Tibial artery (tissue), 4 donors: ENCODE data around the gene PALD1.
A peak's percentile ranks its signal among the peaks of the same experiment; 100 is the strongest.

Experiments used
- DNase-seq, 2 donors: peaks; one replicate each; pipeline ENCODE4 v3.0.0-alpha.2; 2019
- H3K27ac ChIP-seq, 2 donors: fragments of 200-600 bp; sonication (generic) in 1 of 2; 1 replicate in 1 of 2; 2 replicates in 1 of 2; pipeline ENCODE4 v1.5.1; 2018 to 2019; ENCODE audit warnings: mild to moderate bottlenecking in 1 of 2
- H3K27me3 ChIP-seq, 2 donors: fragments of 200-600 bp; sonication (generic) in 1 of 2; one replicate each; pipeline versions ENCODE4 v1.5.1 to v1.6.0; 2016 to 2019
- H3K36me3 ChIP-seq, 3 donors: fragments of 200-600 bp; sonication (generic) in 2 of 3; one replicate each; pipeline ENCODE4 v1.5.1; 2016 to 2019; ENCODE audit warnings: mild to moderate bottlenecking in 2 of 3
- H3K4me1 ChIP-seq, 4 donors: fragments of 200-600 bp; sonication (generic) in 2 of 4; 1 replicate in 3 of 4; 2 replicates in 1 of 4; pipeline ENCODE4 v1.5.1; 2016 to 2019
- H3K4me3 ChIP-seq, 2 donors: fragments of 200-600 bp; sonication (generic) in 1 of 2; 1 replicate in 1 of 2; 2 replicates in 1 of 2; pipeline ENCODE4 v1.5.1; 2018 to 2019; ENCODE audit warnings: mild to moderate bottlenecking in 2 of 2
- H3K9me3 ChIP-seq, 3 donors: fragments of 200-600 bp; sonication (generic) in 1 of 3; one replicate each; pipeline ENCODE4 v1.5.1; 2016 to 2019
- CTCF ChIP-seq, 2 experiments: fragments of 200-600 bp in 1 of 2; fragments of 450-650 bp in 1 of 2; IDR thresholded peaks; one replicate each; pipeline ENCODE4 v1.5.1; 2017 to 2019; ENCODE audit warnings: antibody characterized with exemption in 2 of 2, mild to moderate bottlenecking in 1 of 2, moderate library complexity in 1 of 2
- intact Hi-C: fragments of 100-400 bp; cut with DNase I; formaldehyde crosslinking; loops from one replicate; pipeline ENCODE4 v1.15.0; 2023; ENCODE audit warnings: low total_unique reads

PALD1 gene

GRCh38 chr10:70535451-70535850 lies 56.9 kb downstream of the PALD1 start:
- intact Hi-C loops: no loop called here
- H3K27ac ChIP-seq: no peak overlapping the region

GRCh38 chr10:70536196-70536861 lies 57.8 kb downstream of the PALD1 start:
- H3K36me3 ChIP-seq: peaks cover 5 to 28% (median 23%) of the 10 kb centered on the region in 3 donors
- H3K27ac ChIP-seq: no peak overlapping the region
- no peaks in the 10 kb centered on the region for H3K4me1 ChIP-seq
- no peaks in the 10 kb centered on the region for H3K27me3 ChIP-seq
- no peak for DNase-seq
- TF ChIP-seq CTCF (IDR thresholded peaks at IDR 0.05): no peak
- no peak overlapping the region for H3K4me3 ChIP-seq
- no peaks in the 10 kb centered on the region for H3K9me3 ChIP-seq
- intact Hi-C loops: no loop called here

More at GRCh38 chr10:70535451-70535850, 56.9 kb downstream of the PALD1 start:
- no peak for DNase-seq
- no peak for TF ChIP-seq CTCF (IDR thresholded peaks at IDR 0.05)
- no peaks in the 10 kb centered on the region for H3K27me3 ChIP-seq
- no peak overlapping the region for H3K4me3 ChIP-seq
- H3K4me1 ChIP-seq: no peaks in the 10 kb centered on the region
- peaks cover 4 to 23% (median 21%) of the 10 kb centered on the region in 3 donors for H3K36me3 ChIP-seq
- H3K9me3 ChIP-seq: no peaks in the 10 kb centered on the region

- Histone ChIP-seq H3K36me3 (peaks cover 11 to 30% (median 24%) of the 10 kb centered on the region in 3 donors), H3K27me3 (no peaks in the 10 kb centered on the region), H3K27ac (no peak overlapping the region), H3K4me1 (no peaks in the 10 kb centered on the region), H3K4me3 (no peak overlapping the region), H3K9me3 (no peaks in the 10 kb centered on the region)
- no peak for DNase-seq
- intact Hi-C loops: no loop called here
- peak in 1 of 2 experiments; percentile 18 for TF ChIP-seq CTCF (IDR thresholded peaks at IDR 0.05)
Measured at GRCh38 chr10:70537398-70538194, 59.0 kb downstream of the PALD1 start.

- no peak for TF ChIP-seq CTCF (IDR thresholded peaks at IDR 0.05)
- Histone ChIP-seq H3K36me3 (peaks cover 11 to 27% (median 24%) of the 10 kb centered on the region in 3 donors), H3K27ac (no peak overlapping the region), H3K9me3 (no peaks in the 10 kb centered on the region), H3K4me3 (no peak overlapping the region), H3K4me1 (no peaks in the 10 kb centered on the region), H3K27me3 (no peaks in the 10 kb centered on the region)
- no peak for DNase-seq
- intact Hi-C loops: no loop called here
Measured at GRCh38 chr10:70538195-70538520, 59.6 kb downstream of the PALD1 start.

- Histone ChIP-seq H3K4me1 (no peaks in the 10 kb centered on the region), H3K36me3 (peaks cover 11 to 30% (median 24%) of the 10 kb centered on the region in 3 donors), H3K4me3 (no peak overlapping the region), H3K9me3 (no peaks in the 10 kb centered on the region), H3K27ac (no peak overlapping the region), H3K27me3 (no peaks in the 10 kb centered on the region)
- intact Hi-C loops: no loop called here
- no peak for DNase-seq
- no peak for TF ChIP-seq CTCF (IDR thresholded peaks at IDR 0.05)
Measured at GRCh38 chr10:70538731-70539338, 60.3 kb downstream of the PALD1 start.
